Ovary (tissue), 9 donors: Measurements from ENCODE around the gene RANBP1. TPM values are rescaled to one million over a fixed set of nuclear protein-coding genes. Genes with fewer than 3 reads are reported as not detected.

Source experiments
- DNase-seq, 5 donors: peaks; one replicate each; pipeline ENCODE4 v3.0.0-alpha.2; 2019 to 2020
- H3K27ac ChIP-seq, 2 donors: fragments of 200-600 bp; one replicate each; pipeline versions ENCODE4 v1.5.1 to v1.8.0; 2019 to 2022
- H3K27me3 ChIP-seq: fragments of 200-600 bp; one replicate; pipeline ENCODE4 v1.8.0; 2022
- H3K36me3 ChIP-seq: fragments of 200-600 bp; sonication (generic); one replicate; pipeline ENCODE4 v1.5.1; 2019
- H3K4me1 ChIP-seq: one replicate; pipeline ENCODE4 v1.8.1; 2013; ENCODE audit warnings: mild to moderate bottlenecking, moderate library complexity; ENCODE audit not compliant: insufficient read depth
- H3K4me3 ChIP-seq: fragments of 200-600 bp; sonication (generic); one replicate; pipeline ENCODE4 v1.5.1; 2017
- H3K9me3 ChIP-seq, 2 donors: fragments of 200-600 bp in 1 of 2; sonication (generic) in 1 of 2; one replicate each; pipeline versions ENCODE4 v1.5.1 to v1.8.1; 2013 to 2019; ENCODE audit warnings: mild to moderate bottlenecking in 1 of 2, moderate library complexity in 1 of 2
- CTCF ChIP-seq, 3 donors: fragments of 450-650 bp in 2 of 3; fragments of 200-600 bp in 1 of 3; IDR thresholded peaks; one replicate each; pipeline versions ENCODE4 v1.5.1 to v1.8.0; 2016 to 2022; ENCODE audit warnings: antibody characterized with exemption in 3 of 3, mild to moderate bottlenecking in 1 of 3
- EP300 ChIP-seq: sonication (generic); formaldehyde crosslinking; IDR thresholded peaks from one replicate; pipeline ENCODE4 v1.6.1; 2017; ENCODE audit warnings: antibody characterized with exemption
- POLR2A ChIP-seq: fragments of 450-650 bp; IDR thresholded peaks from one replicate; pipeline ENCODE4 v1.6.1; 2017; ENCODE audit warnings: antibody characterized with exemption, mild to moderate bottlenecking, moderate library complexity
- WGBS, 3 donors: extraction: QIAGEN DNeasy Blood & Tissue Kit in 1 of 3; methylation state at CpG; one replicate each; pipeline versions ENCODE4 v1.1.5 to v1.1.7; 2013 to 2017; 5-methylcytosine and 5-hydroxymethylcytosine counted together
- intact Hi-C, 4 donors: fragments of 100-400 bp; cut with DNase I; formaldehyde crosslinking; loops; one replicate each; pipeline versions ENCODE4 v1.11.0 to v1.15.1; 2022 to 2023
- polyA plus RNA-seq, 2 donors: library from polyadenylated mRNA; stranded (reverse); fragments of 200-250 nt in 1 of 2; fragments of 350-450 nt in 1 of 2; fragmentation: Illumina TruSeq in 1 of 2; extraction: RNeasy Lipid Tissue Mini Kit (QIAGEN cat#74804) in 1 of 2; gene quantifications; one replicate each; pipeline ENCODE4 v1.2.3, GENCODE V29; 2013 to 2014
- total RNA-seq, 7 donors: library from RNA; depleted of rRNA in 2 of 7; stranded (reverse); fragments of >200 nt in 2 of 7; fragmentation: NEBNext Ultra II Directional in 3 of 7; extraction: Animal tissue kit (Norgen Biotek cat#: 25700) in 3 of 7; gene quantifications; one replicate each; pipeline versions ENCODE4 v1.1.0 to v1.2.4, GENCODE V29; 2016 to 2023
- donor health status: DM: no; HTN: no; CAD: no; lungs with moderate emphysema.
- donor health status: DM: no; HTN: no; CAD: no.
- donor health status: Bipolar disorder and iron deficiency.
- donor health status: DM: yes; HTN: yes; CAD: no.
- donor health status: DM: no; HTN: no; CAD: no.
- donor health status: DM: yes; HTN: yes; CAD: no.

RANBP1 gene
- total and polyA plus RNA-seq, 9 donors: 62.8 to 198 (median 80.2) TPM

- H3K4me3 ChIP-seq: no peak overlapping the region
- no peaks in the 10 kb centered on the region for H3K36me3 ChIP-seq
- DNase-seq: no peak
- H3K9me3 ChIP-seq: no peaks in the 10 kb centered on the region
- intact Hi-C loops: loop anchor here in 1 of 4 donors (10.0 kb wide), 1 partner anchor 58 kb away; no protein-coding TSS in a partner anchor
- peaks cover 13% of the 10 kb centered on the region for H3K4me1 ChIP-seq
- no peaks in the 10 kb centered on the region for H3K27me3 ChIP-seq
- TF ChIP-seq POLR2A (no peak), CTCF (IDR thresholded peaks at IDR 0.05) (no peak), EP300 (no peak)
- WGBS, 3 donors: 84 to 96% (median 91%) methylated on average over 5 of the region's 5 CpGs
- H3K27ac ChIP-seq: no peak overlapping the region
Observed at GRCh38 chr22:20136603-20136873, 20.6 kb downstream of the RANBP1 start.

DNA sequence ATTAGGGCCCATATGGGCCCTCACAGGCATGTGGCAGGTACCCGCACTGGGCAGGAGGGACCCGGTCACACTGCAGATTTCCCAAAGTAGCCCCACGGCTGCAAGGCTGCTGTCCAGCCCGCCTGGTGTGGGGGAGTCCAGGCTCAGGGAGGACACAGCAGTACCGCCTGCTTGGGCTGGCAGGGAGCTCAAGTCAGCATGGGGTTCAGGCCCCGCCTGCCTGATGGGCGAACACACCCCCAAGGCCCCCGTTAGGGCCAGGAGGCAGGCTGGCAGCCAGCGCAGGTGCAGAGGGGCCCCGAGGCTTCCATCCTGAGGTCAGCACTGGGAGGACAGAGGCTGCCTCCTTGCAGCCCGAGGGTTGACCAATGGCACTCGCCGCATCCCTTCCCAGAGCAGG lies 21.2 kb downstream of the RANBP1 start:
- H3K4me1 ChIP-seq: peaks cover 13% of the 10 kb centered on the region
- no peak overlapping the region for H3K27ac ChIP-seq
- H3K36me3 ChIP-seq: no peaks in the 10 kb centered on the region
- no peaks in the 10 kb centered on the region for H3K9me3 ChIP-seq
- DNase-seq: no peak
- TF ChIP-seq EP300: no peak
- no peak for TF ChIP-seq POLR2A
- no peak for TF ChIP-seq CTCF (IDR thresholded peaks at IDR 0.05)
- H3K4me3 ChIP-seq: no peak overlapping the region
- intact Hi-C loops: loop anchor here in 1 of 4 donors (10.0 kb wide), 1 partner anchor 58 kb away; no protein-coding TSS in a partner anchor
- 57 to 72% (median 62%) methylated on average over 10 to 13 of the region's 13 CpGs for WGBS, 3 donors
- no peaks in the 10 kb centered on the region for H3K27me3 ChIP-seq

DNA sequence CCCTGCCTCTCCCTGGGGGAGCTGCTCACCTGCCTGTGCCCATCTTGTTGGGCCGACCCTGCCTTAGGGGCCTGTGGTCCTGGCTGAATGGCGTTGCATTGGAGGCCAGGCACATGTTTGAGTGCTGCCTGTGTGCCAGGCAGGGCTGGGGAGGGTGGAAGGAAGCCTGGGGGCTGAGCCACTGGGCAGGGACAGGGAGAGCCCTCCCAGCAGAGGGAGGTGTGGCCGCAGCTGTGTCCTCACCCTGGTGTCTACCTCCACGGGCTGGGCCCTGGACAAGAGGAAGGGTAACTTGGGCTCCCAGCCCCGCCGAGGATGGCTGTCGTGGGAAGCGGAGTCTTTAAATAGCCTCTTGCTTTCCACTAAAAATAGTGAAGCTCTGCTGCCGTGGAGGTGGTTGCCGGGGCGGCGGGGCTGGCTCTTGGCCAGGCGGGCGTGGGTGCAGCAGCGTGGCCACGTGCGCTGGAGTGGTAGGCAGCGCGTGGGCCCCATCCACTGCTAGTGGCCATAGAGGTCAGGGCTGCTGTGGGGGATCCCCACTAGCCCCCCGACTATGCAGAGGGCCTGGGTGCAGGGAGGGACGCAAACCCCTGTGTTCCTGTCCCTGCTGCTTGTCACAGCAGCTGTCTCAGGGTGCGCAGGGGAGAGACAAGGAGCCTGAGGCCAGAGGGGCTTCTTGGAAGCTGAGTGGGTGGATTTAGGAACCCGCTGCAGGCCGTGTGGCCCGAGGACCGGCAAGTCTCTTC lies 21.9 kb downstream of the RANBP1 start:
- peaks cover 12% of the 10 kb centered on the region for H3K4me1 ChIP-seq
- H3K4me3 ChIP-seq: no peak overlapping the region
- DNase-seq: no peak
- H3K36me3 ChIP-seq: no peaks in the 10 kb centered on the region
- H3K27me3 ChIP-seq: no peaks in the 10 kb centered on the region
- intact Hi-C loops: loop anchor here in 1 of 4 donors (10.0 kb wide), 1 partner anchor 57 kb away; no protein-coding TSS in a partner anchor
- H3K27ac ChIP-seq: no peak overlapping the region
- H3K9me3 ChIP-seq: no peaks in the 10 kb centered on the region
- WGBS, 3 donors: 23 to 35% (median 24%) methylated on average over 26 of the region's 26 CpGs
- no peak for TF ChIP-seq EP300
- TF ChIP-seq POLR2A: no peak
- no peak for TF ChIP-seq CTCF (IDR thresholded peaks at IDR 0.05)

DNA sequence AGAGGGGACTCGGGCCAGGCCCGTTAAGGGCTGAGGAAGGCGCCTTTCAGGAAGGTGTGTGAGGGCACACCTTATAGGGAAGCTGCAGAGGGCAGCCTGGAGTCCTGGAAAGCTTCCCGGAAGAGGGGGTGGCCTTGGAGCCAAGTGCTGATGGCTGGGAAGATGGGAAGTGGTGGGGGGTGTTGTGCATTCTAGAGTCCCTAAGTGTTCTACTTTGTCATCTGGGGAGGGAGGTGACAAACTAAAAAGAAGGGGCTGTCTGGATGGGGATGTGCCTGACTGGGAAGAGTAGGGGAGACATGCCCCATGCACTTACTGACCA lies 22.5 kb downstream of the RANBP1 start:
- TF ChIP-seq EP300: no peak
- TF ChIP-seq CTCF (IDR thresholded peaks at IDR 0.05): no peak
- TF ChIP-seq POLR2A: no peak
- Histone ChIP-seq H3K27me3 (no peaks in the 10 kb centered on the region), H3K4me3 (no peak overlapping the region), H3K27ac (no peak overlapping the region), H3K36me3 (no peaks in the 10 kb centered on the region), H3K9me3 (no peaks in the 10 kb centered on the region), H3K4me1 (peaks cover 10% of the 10 kb centered on the region)
- intact Hi-C loops: loop anchor here in 1 of 4 donors (10.0 kb wide), 1 partner anchor 56 kb away; no protein-coding TSS in a partner anchor
- no peak for DNase-seq
- 41 to 53% (median 44%) methylated on average over 4 of the region's 4 CpGs for WGBS, 3 donors
